HG02642 (cell line): ENCODE measurements around the gene FDX2.

Experiments used
- ATAC-seq: cut with Tn5 transposase; IDR thresholded peaks from one replicate; pipeline ENCODE4 v1.9.1; 2021; ENCODE audit warnings: mild to moderate bottlenecking; ENCODE audit not compliant: unreplicated experiment, poor library complexity

Gene FDX2

DNA sequence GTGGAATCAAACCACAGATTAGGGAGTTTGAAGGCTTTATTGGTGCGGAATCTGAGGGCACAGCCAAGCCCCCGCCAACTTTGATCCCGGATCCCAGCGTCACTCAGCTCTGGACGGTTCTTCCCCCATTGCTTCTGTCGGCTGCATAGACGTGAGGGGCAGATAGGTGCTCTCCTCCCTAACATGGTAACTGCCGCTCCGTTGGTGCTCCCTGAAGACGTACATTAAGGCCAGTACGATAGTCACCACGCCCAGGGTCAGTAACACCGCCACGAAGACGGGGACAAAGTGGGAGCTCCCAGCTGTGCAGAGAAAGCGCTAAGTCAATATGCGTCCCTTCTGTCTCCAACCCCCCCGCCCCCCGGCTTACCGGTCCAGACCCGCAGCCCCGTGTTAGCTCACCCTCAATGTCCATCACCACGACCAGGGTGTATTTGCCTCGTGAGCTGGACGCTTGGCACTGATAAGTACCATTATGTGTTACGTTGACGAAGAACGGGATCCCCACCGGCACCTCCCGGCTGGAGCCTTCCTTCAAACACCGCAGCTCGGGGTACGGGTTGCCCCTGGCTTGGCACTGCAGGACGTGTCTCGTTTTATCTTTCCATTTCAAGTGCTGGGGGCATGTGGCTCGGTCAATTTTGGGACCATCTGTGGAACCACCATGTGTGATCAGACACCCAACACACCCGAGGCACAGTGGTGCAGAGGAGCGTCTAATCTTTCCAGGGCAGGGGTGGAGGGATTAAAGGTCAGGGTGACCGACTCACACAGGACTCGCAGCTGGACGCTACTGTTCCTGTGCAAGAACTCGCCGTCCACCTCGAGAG lies 18.2 kb upstream of the FDX2 start:
- no peak for ATAC-seq

DNA sequence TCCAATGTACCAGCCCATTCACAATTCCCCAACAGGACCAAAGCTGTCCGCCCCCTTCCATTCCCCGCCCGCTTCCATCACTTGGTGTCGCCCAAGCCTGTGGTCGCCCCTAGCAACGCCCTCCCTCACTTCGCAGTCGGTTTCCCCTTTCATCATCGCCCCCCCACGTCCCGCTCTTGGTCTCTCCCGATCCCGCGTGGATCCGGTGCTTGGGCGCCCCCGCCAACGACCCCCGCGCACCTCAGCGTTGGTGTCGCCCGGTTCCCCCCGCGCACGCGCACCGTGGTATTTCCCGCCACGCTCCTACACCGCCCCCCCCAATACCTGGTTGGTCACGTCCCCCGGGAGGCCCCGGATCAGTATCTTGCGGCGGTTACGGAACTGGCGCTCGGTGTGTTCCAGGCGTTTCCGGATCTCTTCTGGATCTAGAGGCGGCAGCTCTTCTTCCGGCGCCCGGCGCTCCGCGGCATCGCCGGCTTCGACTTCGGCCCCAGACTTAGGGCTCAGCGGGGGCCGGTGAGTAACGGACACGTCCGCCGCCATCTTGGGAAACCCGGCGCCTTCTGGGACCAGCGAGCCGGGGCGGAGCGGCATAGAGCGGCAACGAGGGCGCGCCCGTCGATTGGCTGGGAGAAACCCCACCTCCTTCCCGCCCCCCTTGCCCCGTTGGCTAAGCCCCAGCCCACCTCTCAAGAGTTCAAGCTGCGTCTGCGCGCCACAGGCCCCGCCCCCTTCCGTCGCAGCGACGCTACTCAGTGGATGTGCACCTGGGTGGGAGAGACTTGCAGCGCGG lies 17.3 kb upstream of the FDX2 start, which contains the start of gene RAVER1:
Gene RAVER1, minus strand, starts transcription at position 565 of the 793 bp plus-strand sequence. Its CDS starts 22 bp downstream, at position 543.
- ATAC-seq = peak; percentile 89

DNA sequence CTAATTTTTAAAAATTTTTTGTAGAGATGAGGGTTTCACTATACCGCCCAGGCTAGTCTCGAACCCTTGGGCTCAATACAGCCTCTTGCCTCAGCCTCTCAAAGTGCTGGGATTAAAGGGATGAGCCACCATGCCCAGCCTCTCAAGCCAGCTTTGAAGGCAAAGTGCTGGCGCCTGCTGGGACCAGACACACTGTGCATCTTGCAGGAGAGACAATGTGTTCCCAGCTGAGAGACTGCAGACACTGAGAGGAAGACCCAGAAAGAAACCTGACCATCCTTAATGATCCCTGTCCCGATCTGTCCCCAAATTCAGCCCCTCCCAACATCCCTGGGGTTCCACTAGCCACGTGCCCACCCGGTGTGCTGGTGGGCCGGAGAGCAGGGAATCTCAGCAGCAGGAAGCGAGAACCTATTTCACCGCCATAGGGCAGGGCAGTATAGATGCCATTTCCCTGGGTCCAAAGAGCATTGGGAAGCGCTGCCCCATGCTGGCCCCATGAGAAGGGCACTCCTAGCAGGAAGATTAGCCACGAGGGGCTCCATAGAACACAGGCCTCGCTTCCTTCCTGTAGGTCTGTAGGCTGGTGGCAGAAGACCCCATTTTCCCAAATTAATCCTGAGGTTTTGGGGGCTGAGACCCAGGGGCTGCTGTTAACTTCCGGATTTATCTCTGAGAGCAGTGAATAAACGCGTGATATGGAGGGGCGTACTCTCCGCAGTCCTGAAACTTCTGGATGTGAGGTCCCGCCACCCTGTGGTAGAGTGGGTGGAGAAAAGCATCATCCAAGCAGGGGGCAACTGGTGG lies 16.5 kb upstream of the FDX2 start:
- ATAC-seq = no peak

DNA sequence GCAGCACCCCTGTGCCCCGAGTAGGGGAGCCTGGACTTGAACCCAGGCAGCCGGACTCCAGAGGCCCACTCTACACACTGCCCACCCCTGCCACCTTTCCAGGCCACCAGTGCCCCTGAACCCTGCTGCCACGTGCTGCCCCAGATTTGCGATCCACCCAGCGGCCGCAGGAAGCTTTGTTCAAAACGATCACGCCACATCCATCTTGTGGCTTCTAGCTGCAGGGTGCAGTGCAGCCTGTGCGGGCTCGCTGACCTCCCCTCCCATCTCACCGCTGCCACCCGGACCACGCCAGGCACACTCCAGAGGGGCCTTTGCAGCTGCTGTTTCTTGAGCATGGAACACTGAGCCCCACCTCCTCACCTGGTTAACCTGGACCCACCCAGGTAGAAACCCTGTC lies 13.7 kb upstream of the FDX2 start:
- ATAC-seq = no peak

DNA sequence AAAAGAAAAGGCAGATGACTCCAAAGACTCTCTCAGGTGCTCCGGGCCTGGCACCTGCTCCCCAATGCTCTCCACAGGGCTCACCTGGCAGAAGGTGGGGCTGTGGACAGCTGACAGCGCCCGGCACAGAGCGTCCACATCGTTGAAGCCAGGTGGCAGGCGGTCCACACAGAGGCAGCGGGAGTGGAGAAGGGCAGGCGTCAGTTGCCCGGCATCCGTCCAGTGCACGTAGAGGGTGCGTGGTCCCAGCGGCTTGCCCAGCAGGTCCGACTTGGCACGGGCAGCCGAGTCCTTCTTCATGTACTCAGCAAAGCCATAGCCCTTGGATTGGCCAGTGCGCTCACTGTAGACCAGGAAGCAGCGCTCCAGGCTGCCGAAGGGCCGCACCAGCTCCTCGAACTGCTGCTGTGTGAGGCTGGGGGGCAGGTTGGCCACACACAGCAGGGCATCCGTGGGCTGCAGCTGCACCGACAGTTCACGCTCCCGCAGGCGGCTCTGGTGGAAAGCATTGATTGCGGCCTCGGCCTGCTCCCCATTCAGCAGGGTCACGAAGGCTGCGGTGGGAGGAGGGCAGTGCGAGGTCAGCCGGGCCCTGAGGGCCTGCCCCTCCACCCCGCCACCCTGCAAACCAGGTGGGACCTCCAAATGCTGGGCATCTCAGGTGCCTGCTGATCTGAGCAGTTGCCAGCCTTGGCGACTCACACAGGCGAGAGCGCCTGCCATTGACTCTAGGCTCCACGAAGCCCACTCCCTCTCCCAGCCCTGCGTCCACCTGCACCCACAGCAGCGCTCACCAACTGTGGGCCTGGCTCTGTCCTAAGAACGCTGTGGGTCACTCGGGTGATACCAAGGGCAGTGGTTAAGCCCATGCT lies 13.0 kb upstream of the FDX2 start:
- no peak for ATAC-seq

DNA sequence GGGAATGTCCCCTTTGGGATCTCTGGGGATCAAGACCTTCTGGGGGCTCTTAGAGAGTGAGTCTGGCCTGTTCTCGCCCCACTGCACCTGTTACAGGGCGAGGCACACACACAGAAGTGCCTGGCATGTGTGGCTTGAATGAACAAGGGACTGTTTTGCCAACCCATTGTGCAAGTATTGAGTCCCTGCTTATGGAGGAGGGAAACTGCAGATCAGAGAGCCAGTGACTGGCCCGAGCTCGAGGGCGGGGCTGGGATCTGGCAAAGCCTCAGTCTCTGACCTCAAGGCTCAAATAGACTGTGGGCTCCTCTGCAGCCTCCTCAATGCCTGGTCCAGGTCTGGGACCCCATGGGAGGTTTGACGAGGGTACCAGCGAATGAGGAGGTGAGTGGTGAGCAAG lies 12.0 kb upstream of the FDX2 start:
- no peak for ATAC-seq

DNA sequence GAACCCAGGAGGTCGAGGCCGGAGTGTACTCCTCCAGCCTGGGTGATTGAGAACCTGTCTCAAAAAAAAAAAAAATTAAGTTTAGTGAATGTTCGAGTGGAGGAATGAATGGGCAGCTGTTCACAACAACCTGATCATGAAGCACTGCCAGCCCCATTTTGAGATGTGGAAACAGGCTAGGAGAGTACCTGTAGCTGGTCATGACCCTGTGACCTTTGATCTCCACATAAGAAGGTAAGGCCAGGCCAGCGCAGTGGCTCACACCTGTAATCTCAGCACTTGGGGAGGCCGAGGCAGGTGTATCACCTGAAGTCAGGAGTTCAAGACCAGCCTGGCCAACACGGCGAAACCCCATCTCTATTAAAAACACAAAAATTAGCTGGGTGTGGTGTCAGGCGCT lies 9.9 kb upstream of the FDX2 start:
- no peak for ATAC-seq

DNA sequence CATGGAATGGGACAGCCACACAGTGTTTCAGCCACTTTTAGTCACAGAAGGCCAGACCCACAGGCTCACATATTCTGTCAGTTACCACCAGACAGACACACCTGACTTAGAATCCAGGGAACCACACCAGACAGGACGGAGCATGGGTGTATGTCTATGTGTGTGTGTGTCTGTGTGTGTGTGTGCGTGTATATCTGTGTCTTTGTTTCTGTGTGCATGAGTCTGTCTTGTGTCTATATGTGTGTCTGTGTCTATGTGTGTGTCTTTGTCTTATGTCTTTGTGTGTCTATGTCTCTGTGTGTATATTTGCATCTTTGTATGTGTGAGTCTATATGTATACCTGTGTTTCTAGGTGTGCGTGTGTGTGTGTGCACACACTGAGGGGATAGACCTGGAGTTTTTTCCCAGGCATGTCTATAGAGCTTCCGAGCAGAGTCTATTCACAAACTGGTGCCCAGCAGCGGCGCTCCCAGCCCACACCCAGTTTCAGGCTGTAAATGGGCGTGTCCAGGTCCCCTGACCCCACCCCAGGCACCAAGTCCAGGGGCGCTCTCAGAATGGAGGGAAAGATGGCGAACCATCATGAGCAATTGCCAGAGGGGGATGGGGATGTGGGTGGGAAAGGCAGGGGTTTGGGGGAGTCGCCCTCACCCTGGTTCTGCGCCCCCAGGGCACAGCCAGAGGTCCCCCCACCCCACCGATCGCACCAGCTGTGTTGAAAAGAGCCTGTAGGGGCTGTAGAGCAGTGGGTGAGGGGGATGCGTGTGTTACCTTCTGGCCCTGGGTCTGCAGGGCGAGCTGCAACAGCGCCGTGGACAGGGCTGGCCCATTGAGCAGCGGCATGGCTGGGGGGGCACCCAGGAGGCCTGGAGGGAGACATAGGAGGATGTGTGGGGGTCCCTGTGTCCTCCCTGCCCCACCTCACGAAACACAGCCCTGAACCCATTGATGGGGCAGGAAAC lies 6.3 kb upstream of the FDX2 start:
- no peak for ATAC-seq

DNA sequence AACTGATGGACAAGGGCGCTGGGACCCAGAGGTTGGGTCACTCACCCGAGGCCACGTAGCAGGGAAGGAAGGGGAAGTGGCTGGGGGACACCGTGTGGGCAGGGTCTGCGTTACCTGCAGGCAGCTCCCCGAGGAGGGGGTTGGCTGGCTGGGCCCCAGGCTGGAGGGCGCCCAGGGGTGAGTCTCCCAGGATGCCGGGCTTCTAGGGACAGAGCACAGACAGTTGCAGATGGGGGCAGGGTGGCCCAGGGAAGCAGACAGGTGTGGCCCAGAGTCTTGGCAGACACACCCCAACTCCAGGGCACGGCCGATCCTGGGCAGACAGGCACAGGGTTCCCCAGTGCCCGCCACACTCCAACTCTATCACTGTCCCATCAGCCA lies 5.6 kb upstream of the FDX2 start:
- ATAC-seq = no peak

DNA sequence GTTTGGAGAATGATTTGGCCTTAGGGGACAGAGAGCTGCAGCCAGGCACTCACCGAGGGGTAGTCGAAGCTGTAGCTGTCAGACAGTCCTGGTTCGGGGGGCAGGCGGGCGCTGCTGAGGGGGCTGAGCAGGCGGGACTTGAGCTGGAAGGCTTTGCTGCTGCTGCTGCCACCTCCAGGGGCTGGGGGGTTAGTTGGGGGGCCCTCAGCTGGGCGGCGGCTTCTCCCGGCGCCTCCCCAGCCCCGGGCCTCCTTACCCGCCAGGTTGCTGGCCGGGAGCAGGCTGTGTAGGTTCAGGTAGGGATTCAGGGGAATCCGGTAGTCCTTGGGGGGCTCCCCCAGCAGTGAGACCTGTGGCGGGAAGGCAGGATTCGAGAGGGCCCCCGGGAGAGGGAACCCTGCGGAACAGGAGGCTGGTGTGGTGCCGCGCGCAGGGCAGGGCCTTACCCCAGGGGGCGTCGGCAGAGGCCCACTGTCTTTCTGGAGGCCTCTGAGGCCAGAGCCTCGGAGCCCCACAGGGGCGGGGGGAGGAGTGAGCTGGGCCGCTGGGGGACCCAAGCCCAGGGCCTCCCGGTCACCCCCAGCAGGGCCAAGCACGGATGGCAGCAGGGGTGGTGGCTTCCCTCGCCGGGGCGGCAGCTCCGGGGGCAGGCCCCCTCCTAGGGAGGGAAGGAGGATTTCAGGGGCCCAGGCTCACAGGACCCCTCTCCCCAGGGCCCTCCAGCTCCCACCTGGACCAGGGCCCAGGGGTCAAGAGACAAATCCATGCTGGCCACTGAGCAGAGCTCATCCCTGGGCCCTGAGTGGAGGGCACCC lies 5.0 kb upstream of the FDX2 start:
- ATAC-seq = no peak

DNA sequence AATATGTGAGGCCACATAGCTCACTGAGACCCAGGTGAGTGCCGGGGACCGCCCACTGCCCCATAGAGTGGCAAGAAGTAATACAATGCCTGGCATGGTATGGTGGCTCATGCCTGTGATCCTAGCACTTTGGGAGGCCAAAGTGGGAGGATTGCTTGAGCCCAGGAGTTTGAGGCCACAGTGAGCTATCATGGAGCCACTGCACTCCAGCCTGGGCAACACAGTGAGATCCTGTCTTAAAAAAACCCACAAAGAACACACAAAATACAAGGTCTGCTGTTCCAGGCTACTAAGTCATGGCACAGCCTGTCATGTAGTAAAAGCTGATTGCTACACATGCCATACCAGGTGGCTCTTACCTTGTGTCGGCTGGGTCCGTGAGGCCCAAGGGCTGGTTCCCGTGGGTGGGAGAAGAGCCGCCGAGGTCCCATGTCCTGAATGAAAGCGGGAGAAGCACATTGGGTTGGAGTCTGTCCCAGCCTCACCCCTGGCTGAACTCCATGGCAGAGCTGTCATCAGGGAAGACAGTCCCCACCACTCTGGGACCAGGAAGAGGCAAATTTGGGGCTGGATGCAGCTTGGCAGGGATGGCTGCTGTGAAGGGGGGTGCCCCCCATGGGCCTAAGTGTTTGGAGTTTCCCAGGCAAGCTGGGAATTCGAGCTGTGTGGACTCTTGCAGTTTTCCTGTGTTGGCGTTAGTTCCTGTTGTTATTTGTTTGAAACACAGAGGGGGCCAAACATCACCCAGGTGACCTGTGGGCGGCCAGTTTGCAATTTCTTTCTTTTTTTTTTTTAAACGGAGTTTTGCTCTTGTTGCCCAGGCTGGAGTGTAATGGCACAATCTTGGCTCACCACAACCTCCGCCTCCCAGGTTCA lies 3.2 kb upstream of the FDX2 start:
- no peak for ATAC-seq

DNA sequence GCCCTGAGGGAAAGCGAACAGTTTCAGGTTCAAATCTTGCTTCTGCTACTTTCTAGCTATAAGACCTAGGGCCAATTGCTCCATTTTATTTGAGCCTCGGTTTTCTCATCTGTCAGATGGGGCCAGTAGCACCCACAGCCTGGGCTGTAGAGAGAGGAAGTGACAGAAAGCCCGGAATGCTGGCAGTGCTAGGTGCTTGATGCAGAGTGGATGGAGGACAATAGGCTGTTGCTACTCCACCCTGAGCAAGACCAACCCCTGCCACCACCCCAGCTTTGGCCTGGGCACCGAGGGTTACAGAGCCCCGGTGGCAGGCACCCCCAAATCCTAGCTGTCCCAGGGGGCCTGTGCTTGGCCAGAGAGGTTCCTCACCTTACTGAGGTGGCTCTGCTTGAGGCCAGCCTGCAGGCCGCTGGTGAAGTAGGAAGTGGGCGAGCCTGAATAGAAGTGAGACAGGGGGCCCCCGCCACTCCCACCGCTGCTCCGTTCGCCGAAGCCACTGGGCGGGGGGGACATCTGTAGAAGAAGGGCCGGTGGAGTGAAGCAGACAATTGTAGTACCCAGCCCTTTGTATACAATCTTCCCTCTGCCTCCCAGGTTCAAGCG lies 2.1 kb upstream of the FDX2 start:
- ATAC-seq = no peak

DNA sequence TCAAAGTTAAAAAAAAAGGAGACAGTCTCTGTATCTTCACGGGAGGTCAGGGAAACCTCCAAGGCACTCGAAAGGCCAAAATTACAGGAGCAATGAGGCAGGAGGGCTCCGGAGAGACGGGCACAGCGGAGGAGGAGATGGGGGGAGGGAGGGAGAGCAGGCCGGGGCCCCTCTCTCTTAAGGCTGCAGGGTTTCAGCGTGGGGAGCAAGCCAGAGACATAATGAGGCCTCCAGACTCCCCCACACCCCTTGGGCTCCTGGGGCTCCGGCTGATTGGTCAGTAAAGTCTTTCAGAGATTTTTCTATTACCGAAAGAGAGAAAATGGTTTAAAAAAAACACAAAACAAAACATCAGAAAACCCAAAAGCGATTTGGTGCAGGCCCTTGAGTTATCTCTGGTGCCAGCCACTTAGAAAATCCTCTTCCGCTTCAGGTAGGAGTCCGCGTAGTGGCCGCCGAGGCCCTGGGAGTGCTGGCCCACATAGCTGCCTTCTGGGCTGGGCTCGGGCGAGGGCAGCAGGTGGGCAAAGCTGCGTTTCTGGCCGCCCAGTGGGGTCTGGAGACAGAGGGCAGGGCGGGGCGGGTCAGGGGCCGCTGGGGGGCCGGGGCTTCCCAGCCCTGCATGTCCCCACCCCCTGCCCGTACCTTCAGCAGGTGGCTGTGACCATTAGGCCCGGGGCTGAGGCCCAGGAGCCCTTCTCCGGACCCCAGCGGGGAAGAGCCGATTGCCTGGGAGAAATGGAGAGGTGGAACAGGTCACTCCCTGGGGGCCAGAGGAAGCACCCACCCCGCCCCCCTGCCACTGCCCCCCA lies 1.4 kb upstream of the FDX2 start:
- no peak for ATAC-seq

DNA sequence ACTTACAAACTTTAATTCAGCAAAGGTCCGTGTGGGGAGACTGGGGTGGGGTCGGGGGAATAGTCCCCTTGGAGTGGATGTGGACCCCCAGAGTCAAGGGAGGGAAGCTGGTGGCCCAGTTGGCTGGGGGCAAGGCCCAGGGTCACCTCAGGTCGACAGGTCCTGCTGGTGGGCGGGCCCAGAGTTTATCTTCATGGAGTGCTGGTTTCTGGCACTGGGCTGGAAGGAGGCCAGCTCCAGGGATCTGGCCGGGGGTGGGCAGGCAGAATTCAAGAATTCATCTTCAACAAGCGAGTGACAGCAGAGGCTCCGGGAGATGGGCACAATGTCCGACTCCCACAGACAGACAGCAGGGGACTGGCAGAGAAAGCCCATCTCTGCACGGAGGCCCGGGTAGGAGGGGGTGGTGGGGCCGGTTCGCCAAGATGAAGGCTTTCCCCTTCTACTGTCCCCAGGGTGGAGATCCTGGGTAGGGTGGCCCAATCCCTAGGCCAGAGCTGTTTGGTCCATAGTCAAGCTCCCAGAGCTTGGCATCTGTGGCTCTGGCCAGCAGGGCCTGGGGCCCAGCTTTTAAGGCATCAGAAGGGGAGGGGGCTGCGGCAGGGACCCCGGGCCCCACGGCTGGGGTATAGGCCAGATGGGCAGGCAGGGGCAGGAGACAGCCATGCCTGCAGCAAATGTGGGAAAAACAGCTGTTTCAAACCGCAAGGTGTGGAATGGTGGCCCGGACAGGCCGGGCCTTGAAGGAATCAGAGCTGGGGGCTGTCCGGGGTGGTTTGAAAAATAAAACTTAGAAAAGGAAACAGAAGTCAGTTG lies 622 bp upstream of the FDX2 start:
- no peak for ATAC-seq

DNA sequence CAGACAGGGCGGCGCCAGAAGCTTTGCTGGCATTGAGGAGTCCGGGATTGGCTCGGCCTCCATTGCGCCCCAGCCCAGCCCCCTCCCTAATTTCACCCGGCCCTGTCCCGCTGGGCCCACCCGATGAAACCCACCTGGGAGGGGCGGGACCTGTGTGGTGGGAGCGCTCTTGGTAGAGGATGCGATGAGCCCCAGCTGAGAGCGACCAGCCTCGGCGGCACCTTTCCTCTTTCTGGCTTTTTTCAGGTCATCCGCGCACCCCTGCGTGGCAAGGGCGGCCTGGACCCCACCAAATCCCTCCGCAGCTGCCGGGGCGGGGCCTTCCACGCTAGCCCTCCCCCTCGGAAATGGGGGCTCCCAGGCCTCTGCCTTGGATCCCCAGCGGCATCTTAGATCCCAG lies 6.4 kb downstream of the FDX2 start, which contains the start of gene ZGLP1:
Gene ZGLP1, minus strand, starts transcription at position 393 of the 400 bp plus-strand sequence.
- no peak for ATAC-seq
